Measurements from ENCODE around the gene RAD54L2.

Gene RAD54L2

GRCh38 chr3:51498876-51499738 lies 39.4 kb upstream of the RAD54L2 start (continued):
- TF ChIP-seq ZNF449 (tag by site-specific recombination; IDR thresholded peaks at IDR 0.05) (no peak), SALL2 (tag by site-specific recombination; IDR thresholded peaks at IDR 0.05; ENCODE audit: borderline replicate concordance) (no peak), SCRT2 (tag by site-specific recombination; IDR thresholded peaks at IDR 0.05) (no peak), ZNF248 (tag by site-specific recombination; IDR thresholded peaks at IDR 0.05) (no peak), PRDM10 (tag by site-specific recombination; IDR thresholded peaks at IDR 0.05) (peak; percentile 99), ZNF433 (tag by site-specific recombination; IDR thresholded peaks at IDR 0.05; ENCODE audit: low read depth) (no peak), ZNF23 (tag by site-specific recombination; IDR thresholded peaks at IDR 0.05; ENCODE audit: borderline replicate concordance) (no peak), ZBTB17 (tag by site-specific recombination; IDR thresholded peaks at IDR 0.05) (peak; percentile 26; the same call in 1 of the 2 replicates), TCF7L2 (IDR thresholded peaks at IDR 0.05; ENCODE audit: borderline replicate concordance, low read depth, low read length) (no peak), ZNF629 (tag by site-specific recombination; IDR thresholded peaks at IDR 0.05) (no peak), ZNF501 (tag by site-specific recombination; IDR thresholded peaks at IDR 0.05) (no peak), ZNF311 (tag by site-specific recombination; IDR thresholded peaks at IDR 0.05; ENCODE audit: borderline replicate concordance) (no peak), ZNF513 (tag by site-specific recombination; IDR thresholded peaks at IDR 0.05) (no peak), ZNF571 (tag by site-specific recombination; IDR thresholded peaks at IDR 0.05) (no peak), ZNF777 (tag by site-specific recombination; IDR thresholded peaks at IDR 0.05; ENCODE audit: borderline replicate concordance) (no peak), GLIS2 (tag by site-specific recombination; IDR thresholded peaks at IDR 0.05) (no peak), ZNF157 (tag by site-specific recombination; IDR thresholded peaks at IDR 0.05) (no peak), ZBTB7A (tag by site-specific recombination; IDR thresholded peaks at IDR 0.05; ENCODE audit: low read depth) (no peak), REPIN1 (tag by site-specific recombination; IDR thresholded peaks at IDR 0.05; ENCODE audit: low read depth) (no peak), ZNF677 (tag by site-specific recombination; IDR thresholded peaks at IDR 0.05) (no peak), YY2 (tag by site-specific recombination; IDR thresholded peaks at IDR 0.05) (no peak), ZNF121 (tag by site-specific recombination; IDR thresholded peaks at IDR 0.05) (no peak)
- TF ChIP-seq, protein P1, sequence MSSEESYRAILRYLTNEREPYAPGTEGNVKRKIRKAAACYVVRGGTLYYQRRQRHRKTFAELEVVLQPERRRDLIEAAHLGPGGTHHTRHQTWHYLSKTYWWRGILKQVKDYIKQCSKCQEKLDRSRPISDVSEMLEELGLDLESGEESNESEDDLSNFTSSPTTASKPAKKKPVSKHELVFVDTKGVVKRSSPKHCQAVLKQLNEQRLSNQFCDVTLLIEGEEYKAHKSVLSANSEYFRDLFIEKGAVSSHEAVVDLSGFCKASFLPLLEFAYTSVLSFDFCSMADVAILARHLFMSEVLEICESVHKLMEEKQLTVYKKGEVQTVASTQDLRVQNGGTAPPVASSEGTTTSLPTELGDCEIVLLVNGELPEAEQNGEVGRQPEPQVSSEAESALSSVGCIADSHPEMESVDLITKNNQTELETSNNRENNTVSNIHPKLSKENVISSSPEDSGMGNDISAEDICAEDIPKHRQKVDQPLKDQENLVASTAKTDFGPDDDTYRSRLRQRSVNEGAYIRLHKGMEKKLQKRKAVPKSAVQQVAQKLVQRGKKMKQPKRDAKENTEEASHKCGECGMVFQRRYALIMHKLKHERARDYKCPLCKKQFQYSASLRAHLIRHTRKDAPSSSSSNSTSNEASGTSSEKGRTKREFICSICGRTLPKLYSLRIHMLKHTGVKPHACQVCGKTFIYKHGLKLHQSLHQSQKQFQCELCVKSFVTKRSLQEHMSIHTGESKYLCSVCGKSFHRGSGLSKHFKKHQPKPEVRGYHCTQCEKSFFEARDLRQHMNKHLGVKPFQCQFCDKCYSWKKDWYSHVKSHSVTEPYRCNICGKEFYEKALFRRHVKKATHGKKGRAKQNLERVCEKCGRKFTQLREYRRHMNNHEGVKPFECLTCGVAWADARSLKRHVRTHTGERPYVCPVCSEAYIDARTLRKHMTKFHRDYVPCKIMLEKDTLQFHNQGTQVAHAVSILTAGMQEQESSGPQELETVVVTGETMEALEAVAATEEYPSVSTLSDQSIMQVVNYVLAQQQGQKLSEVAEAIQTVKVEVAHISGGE (tag by site-specific recombination; conservative IDR thresholded peaks at IDR 0.05; ENCODE audit: low read depth), result peak; percentile 32; the same call in 1 of the 2 replicates
- TF ChIP-seq, protein P2, sequence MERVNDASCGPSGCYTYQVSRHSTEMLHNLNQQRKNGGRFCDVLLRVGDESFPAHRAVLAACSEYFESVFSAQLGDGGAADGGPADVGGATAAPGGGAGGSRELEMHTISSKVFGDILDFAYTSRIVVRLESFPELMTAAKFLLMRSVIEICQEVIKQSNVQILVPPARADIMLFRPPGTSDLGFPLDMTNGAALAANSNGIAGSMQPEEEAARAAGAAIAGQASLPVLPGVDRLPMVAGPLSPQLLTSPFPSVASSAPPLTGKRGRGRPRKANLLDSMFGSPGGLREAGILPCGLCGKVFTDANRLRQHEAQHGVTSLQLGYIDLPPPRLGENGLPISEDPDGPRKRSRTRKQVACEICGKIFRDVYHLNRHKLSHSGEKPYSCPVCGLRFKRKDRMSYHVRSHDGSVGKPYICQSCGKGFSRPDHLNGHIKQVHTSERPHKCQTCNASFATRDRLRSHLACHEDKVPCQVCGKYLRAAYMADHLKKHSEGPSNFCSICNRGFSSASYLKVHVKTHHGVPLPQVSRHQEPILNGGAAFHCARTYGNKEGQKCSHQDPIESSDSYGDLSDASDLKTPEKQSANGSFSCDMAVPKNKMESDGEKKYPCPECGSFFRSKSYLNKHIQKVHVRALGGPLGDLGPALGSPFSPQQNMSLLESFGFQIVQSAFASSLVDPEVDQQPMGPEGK (tag by site-specific recombination; IDR thresholded peaks at IDR 0.05), result peak; percentile 85
- TF ChIP-seq, protein P3, sequence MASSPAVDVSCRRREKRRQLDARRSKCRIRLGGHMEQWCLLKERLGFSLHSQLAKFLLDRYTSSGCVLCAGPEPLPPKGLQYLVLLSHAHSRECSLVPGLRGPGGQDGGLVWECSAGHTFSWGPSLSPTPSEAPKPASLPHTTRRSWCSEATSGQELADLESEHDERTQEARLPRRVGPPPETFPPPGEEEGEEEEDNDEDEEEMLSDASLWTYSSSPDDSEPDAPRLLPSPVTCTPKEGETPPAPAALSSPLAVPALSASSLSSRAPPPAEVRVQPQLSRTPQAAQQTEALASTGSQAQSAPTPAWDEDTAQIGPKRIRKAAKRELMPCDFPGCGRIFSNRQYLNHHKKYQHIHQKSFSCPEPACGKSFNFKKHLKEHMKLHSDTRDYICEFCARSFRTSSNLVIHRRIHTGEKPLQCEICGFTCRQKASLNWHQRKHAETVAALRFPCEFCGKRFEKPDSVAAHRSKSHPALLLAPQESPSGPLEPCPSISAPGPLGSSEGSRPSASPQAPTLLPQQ (tag by site-specific recombination; IDR thresholded peaks at IDR 0.05), result no peak

Data from HEK293 (cell line).